GM19463 (cell line): ENCODE measurements around the gene TRPM8.
"Not testable (repeated sequence)": the region's sequence is repeated elsewhere in the genome, so short reads cannot be mapped to it uniquely, and the experiment has no call there.

Experiments used
- ATAC-seq: cut with Tn5 transposase; IDR thresholded peaks from one replicate; pipeline ENCODE4 v1.9.1; 2021; ENCODE audit warnings: mild to moderate bottlenecking, moderate library complexity; ENCODE audit not compliant: unreplicated experiment

Gene TRPM8

GRCh38 chr2:233917116-233917515 lies at the start of gene TRPM8:
Gene TRPM8, plus strand, starts transcription at chr2:233917373. Its CDS starts 9,165 bp downstream, at chr2:233926538.
- no peak for ATAC-seq

- ATAC-seq, result peak; percentile 82
Measured at GRCh38 chr2:233867993-233868532, 49.1 kb upstream of the TRPM8 start, which contains the start of gene MSL3B. Gene MSL3B, minus strand, starts transcription at chr2:233868386.

DNA sequence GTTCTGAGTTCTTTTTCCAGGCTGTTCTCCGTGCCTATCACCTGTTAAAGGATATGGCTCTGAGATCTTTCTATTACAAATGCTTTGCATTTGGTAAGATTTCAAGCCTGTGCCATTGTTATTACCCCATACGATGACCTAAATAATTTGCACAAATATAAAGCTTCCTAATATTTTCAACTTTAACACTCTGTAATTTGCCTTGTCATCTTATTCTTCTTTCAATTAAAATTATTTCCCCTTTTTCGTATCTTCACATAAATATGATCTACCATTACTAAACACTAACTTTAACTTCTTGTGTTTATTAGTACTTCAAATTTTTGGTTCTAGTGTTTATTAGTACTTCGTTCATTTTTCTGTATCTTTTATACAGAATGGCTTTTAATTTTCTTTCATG lies 45.7 kb upstream of the TRPM8 start:
- no peak for ATAC-seq

DNA sequence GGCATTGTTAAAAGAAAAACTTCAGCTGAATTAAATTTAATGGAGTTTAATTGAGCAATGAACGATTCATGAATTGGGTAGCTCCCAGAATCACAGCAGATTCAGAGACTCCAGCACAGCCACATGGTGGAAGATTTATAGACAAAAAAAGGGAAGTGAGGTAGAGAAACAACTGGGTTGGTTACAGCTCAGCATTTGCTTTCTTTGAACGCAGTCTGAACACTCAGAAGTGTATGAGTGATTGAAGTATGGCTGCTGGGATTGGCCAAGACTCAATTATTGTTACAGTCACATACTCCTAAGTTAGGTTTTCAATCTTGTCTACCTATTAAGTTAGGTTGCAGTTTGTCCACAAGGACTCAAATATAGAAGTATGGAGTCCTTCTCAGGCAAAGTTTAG lies 45.0 kb upstream of the TRPM8 start:
- ATAC-seq, result not testable (repeated sequence)

DNA sequence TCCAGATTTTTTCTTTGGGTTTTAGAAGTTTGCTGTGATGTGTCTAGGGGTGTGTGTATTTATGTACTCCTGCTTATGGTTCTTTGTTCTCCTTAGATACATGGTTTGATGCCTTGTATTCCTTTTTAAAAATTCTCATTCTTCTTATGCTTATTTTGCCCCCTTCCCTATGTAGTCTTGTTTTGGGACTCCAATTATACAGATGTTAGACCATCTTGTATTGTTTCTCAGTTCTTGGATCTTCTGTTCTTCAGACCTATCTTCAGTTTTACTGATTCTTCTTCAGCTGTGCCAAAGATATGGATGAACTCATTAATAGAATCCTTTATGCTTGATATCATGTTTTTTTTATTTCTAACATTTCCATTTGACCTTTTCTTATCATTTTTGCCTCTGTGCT lies 34.8 kb upstream of the TRPM8 start:
- ATAC-seq, result no peak

DNA sequence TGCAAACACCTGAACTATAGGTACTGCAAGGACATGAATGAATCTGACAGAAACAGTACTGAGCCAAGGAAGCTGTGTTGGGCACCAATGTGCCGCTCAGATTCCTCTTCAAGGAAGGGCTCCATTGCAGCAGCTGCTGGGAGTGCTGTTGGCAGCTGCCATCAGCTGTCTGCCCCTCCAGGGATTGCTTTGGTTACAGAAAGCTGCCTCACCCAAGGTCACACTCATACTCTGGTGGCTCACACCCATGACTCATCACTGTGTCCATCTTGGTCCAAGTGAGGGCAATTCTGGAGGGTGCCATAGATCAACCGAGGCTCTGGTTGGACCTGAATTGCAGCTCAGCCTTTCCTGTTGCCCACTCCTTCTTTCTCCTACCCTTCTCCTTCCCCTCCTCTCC lies 24.4 kb upstream of the TRPM8 start:
- no peak for ATAC-seq

DNA sequence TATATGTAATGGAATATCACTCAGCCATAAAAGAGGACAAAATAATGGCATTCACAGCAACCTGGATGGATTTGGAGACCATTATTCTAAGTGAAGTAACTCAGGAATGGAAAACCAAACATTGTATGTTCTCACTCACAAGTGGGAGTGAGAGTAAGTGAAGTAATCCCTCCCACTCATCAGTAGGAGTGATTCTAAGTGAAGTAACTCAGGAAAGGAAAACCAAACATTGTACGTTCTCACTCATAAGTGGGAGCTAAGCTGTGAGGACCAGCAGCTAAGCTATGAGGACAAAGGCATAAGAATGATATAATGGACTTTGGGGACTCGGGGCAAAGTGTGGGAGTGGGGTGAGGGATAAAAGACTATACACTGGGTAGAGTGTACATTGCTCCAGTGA lies 20.9 kb upstream of the TRPM8 start:
- not testable (repeated sequence) for ATAC-seq

DNA sequence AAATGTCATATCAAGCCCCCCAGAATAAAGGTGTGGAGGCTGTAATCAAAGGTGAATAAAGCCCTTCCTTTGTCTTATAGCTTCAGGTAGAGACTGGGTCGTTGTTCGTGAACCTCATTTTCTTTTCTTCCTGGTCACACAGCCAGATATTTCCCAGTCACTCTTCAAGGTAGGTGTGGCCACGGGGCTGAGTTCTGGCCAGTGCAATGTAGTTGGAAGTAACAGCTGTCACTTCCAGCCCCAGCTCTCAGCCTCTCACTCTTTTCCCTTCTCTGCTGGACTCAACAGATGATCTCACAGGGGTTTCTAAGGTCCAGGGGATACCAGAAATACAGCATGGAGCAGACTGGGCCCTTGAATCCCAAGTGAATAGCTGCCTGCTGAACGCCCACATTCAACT lies 15.8 kb upstream of the TRPM8 start:
- no peak for ATAC-seq

DNA sequence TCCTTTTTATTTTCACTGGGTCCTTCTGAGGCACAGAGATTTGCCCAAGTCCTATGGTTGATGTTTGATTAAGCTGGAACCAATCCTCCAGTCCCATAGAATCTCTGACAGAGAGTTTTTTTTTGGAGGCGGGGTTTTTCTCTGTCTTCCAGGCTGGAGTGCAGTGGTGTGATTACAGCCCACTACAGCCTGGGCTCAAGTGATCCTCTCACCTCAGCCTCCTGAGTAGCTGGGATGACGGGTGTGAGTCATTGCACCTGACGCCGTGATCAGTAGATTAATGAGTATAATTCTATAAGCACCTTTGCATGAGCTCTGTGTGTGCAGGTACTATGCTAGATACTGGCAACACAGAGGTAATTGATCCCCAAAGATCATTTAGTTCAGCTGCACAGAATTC lies 15.3 kb upstream of the TRPM8 start:
- no peak for ATAC-seq

DNA sequence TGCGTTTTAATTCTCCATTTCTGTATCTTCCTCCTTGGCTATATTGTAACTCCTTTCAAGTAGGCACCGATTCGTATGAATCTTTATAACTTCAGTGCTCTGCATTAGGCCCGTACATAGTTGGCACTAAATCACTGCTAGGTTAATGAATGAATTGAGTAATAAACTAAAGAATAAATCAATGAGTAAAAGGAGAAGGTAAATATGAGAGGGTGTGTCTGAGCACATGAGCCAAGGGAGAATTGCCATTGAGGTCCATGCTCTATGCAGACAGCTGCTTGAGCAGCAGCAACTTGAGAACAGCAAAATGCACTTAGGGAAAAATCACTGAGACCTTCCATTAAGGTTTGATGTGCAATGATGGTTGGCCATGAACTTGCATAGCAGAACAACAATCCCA lies 11.2 kb upstream of the TRPM8 start:
- no peak for ATAC-seq

- no peak for ATAC-seq
Measured at GRCh38 chr2:233907627-233908026, 9.5 kb upstream of the TRPM8 start.

DNA sequence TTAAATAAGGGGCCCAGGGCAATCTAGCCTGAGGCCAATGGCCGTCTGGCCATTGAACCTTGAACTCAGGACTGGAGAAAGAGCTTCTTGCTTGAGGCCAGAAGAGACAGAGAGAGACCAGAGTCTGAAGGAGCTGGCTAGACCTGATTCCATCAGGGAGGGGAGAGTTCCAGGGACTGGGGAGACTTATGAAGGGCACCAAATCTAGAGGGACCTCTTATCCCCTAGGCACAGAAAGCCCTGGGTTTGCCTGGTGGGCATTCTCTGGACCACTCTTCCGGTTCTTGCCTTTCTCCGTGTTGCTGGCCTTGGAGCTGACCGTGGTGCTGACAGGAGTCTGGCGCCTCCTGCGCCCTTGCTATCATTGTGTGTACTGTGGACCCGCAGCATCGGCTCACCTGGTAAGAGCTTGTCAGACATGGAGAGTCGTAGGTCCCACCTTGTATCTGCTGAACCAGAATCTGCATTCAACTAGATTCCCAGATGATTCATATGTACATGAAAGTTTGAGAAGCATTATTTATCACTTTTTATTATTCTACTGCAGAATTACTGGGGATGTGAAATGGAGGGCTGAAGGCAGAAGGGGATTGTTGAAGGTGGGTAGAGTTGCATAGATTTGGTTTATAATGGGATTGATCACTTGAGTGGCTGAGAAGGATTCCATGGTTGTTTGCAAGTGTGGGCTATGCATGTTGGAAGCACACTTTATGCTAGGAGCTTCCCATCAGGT lies 4.3 kb upstream of the TRPM8 start:
- ATAC-seq, result no peak

- no peak for ATAC-seq
Measured at GRCh38 chr2:233915128-233915527, 2.0 kb upstream of the TRPM8 start.

DNA sequence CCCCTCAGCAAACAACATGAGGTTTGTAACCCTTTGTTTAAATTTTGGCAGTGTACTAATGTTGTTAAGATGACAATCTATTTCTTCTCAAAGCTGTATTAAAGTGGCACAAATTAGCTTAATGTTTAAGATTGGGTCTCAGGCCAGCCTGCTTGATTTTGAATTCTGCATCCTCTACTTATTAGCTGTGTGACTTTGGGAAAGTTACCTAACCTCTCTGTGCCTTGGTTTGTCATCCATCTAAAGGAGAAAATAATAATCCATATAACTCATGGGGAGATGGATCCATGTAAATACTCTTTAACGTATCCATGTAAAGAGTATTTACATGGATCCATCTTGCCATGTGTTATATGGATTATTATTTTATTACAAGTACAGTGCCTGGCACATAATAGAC lies 2.1 kb downstream of the TRPM8 start:
- no peak for ATAC-seq

GRCh38 chr2:233919938-233920337 lies 2.8 kb downstream of the TRPM8 start:
- ATAC-seq, result no peak

GRCh38 chr2:233922471-233922870 lies 5.3 kb downstream of the TRPM8 start:
- no peak for ATAC-seq

DNA sequence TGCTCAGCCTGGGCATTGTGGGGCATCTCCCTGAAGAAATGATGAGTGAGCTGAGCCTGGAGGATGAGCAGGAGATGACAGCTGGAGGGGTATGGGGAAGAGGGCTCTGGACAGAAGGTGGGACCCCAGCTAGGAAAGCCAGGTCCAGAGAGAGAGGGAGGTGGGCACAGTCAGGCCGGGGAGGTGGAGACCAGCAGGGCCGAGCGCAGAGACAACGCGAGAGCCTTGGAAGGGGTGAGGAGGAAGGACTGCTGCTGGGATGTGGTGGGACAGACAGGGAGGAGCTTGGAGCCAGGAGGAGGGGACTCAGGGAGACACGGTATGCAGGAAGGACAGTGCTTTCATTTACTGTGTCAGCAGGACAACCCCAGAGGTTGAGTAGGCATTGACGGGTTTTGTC lies 8.2 kb downstream of the TRPM8 start:
- no peak for ATAC-seq

GRCh38 chr2:233926806-233927205 lies 9.6 kb downstream of the TRPM8 start:
- ATAC-seq, result no peak

DNA sequence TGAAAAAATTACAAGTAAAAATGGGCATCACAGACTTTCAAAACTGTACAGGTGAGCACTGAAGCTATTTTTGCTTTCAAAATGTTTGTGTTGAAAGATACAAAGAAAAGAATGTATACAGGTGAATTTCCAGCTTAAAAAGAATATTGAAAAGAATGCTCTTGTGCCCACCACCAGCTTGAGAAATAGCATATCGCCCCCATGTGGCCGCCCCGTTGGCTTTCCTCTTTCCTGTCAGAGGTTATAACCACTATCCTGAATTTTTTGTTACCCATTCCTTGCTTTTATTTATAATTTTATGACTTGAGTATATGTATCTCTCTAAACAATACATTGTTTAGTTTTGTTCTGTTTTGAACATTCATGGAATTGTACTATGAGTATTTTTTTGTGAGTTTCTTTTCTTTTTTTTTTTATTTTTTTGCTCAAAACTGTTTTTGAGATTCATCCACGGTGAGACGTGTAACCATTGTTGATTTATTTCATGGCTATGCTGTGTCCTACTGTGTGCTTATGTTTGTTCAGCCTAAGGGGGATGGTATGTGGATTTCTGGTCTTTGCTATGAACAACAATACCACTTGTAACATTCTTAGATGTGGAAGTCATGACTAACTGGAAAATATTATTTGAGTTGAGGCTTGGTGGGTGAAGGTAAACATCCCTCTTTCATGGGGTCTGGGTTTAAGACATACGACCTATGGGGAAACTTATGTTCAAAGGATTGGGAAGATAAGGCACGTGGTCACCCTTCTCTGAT lies 11.6 kb downstream of the TRPM8 start:
- no peak for ATAC-seq

DNA sequence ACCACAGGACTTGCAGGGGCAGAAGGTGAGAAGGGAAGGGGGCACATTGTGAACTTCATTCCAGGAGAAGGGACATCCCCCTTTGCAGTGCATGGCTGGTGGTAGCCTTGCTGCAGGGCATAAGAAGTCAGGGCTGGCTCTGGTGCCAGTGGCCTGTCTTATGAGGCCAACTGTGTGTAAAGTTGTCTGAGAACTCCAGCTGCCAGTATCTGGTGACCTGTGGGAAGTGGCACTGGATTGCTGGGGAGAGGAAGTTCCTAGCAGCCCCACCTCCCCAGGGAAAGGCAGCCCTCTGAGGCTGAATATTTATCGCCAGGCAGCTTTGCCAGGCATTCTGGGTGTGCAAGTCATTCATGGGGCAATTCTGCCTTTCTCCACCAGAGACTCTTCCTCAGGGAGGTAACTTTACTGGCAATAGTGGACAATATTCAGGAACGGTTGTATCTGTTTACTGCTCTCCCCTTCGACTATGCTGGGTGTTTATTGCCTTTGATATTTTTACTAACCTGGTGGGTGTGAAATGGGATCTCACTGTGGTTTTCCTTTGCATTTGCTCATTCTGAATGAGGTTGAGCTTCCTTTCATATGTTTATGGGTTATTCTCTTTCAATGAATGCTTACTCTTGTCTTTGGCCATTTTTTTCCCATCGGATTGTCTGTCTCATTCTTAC lies 12.3 kb downstream of the TRPM8 start:
- no peak for ATAC-seq

GRCh38 chr2:233934524-233934923 lies 17.4 kb downstream of the TRPM8 start:
- ATAC-seq, result no peak

DNA sequence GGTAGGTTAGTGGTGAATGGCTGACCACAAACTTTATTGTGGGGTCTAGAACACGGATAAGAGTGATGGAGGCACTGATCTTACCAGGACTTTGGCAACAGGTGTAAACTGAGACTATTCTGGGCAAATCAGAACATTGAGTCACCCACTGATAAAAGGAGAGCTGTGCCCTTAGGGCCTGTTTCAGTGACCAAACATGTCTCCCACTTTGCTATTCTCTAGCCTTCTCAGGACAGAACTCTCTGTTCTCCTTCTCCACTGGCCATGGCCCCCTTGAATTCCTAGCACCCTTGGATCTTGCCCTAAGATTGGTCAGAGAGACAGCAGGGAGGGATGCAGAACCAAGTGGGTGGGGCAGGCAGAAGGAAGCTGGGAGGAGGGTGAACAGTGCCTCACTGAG lies 18.3 kb downstream of the TRPM8 start:
- no peak for ATAC-seq
